ENCODE results near the gene PLA2G15.

Gene PLA2G15

GRCh38 chr16:68296291-68296690, 51.1 kb downstream of the PLA2G15 start:
- in situ Hi-C loops (cut with MboI; ENCODE audit: low sequenced_read_pairs) = no loop called here

- in situ Hi-C loops (cut with MboI; ENCODE audit: low sequenced_read_pairs) = no loop called here
Observed at GRCh38 chr16:68296693-68297092, 51.5 kb downstream of the PLA2G15 start.

GRCh38 chr16:68297908-68298307, 52.7 kb downstream of the PLA2G15 start:
- in situ Hi-C loops (cut with MboI; ENCODE audit: low sequenced_read_pairs) = no loop called here

- in situ Hi-C loops (cut with MboI; ENCODE audit: low sequenced_read_pairs) = no loop called here
Observed at GRCh38 chr16:68298312-68298711, 53.1 kb downstream of the PLA2G15 start.

- in situ Hi-C loops (cut with MboI; ENCODE audit: low sequenced_read_pairs) = no loop called here
Observed at GRCh38 chr16:68298907-68299561, 53.9 kb downstream of the PLA2G15 start.

- in situ Hi-C loops (cut with MboI; ENCODE audit: low sequenced_read_pairs) = no loop called here
Observed at GRCh38 chr16:68299571-68300453, 54.6 kb downstream of the PLA2G15 start.

- in situ Hi-C loops (cut with MboI; ENCODE audit: low sequenced_read_pairs) = no loop called here
Observed at GRCh38 chr16:68300734-68301459, 55.7 kb downstream of the PLA2G15 start.

- in situ Hi-C loops (cut with MboI; ENCODE audit: low sequenced_read_pairs) = no loop called here
Observed at GRCh38 chr16:68306633-68307032, 61.5 kb downstream of the PLA2G15 start.

GRCh38 chr16:68309799-68310198, 64.6 kb downstream of the PLA2G15 start:
- in situ Hi-C loops (cut with MboI; ENCODE audit: low sequenced_read_pairs) = no loop called here

- in situ Hi-C loops (cut with MboI; ENCODE audit: low sequenced_read_pairs) = no loop called here
Observed at GRCh38 chr16:68310437-68310773, 65.2 kb downstream of the PLA2G15 start.
